ENCODE results near the gene UFL1.
"Not testable (repeated sequence)": the region's sequence is repeated elsewhere in the genome, so short reads cannot be mapped to it uniquely, and the experiment has no call there.

UFL1 gene

GRCh38 chr6:96521644-96522464 is at the start of gene UFL1:
Gene UFL1, plus strand, starts transcription at chr6:96521806. Its CDS starts 68 bp downstream, at chr6:96521874.
- H3K4me3 Mint-ChIP-seq = peak within 1 kb of the TSS; percentile 99 to 100
- no peaks in the 10 kb centered on the region for H3K9me3 Mint-ChIP-seq
- H3K4me1 Mint-ChIP-seq = peaks cover 7% of the 10 kb centered on the region in 2 donors
- ATAC-seq (replicated peaks) (peak; percentile 95 to 98), DNase-seq (peak; percentile 93)
- H3K36me3 Mint-ChIP-seq = peaks cover 11 to 14% of the 10 kb centered on the region in 2 donors
- no peaks in the 10 kb centered on the region for H3K27me3 Mint-ChIP-seq
- peak within 1 kb of the TSS; percentile 100 for H3K27ac Mint-ChIP-seq

- not testable (repeated sequence) for ATAC-seq (replicated peaks); H3K27ac Mint-ChIP-seq; H3K4me1 Mint-ChIP-seq; H3K4me3 Mint-ChIP-seq; H3K27me3 Mint-ChIP-seq; DNase-seq; H3K36me3 Mint-ChIP-seq
- peaks cover 4 to 21% of the 10 kb centered on the region in 2 donors for H3K9me3 Mint-ChIP-seq
Observed at GRCh38 chr6:96472291-96472690, 49.3 kb upstream of the UFL1 start.

GRCh38 chr6:96478695-96479094 is 42.9 kb upstream of the UFL1 start:
- no peaks in the 10 kb centered on the region for H3K27me3 Mint-ChIP-seq
- H3K9me3 Mint-ChIP-seq = peaks cover 14 to 24% of the 10 kb centered on the region in 2 donors
- no peak for ATAC-seq (replicated peaks)

GRCh38 chr6:96491926-96492325 is 29.7 kb upstream of the UFL1 start:
- Mint-ChIP-seq H3K4me3 (no peak overlapping the region), H3K4me1 (no peaks in the 10 kb centered on the region), H3K9me3 (peaks cover 17 to 29% of the 10 kb centered on the region in 2 donors), H3K27ac (no peak overlapping the region), H3K27me3 (no peaks in the 10 kb centered on the region), H3K36me3 (peaks cover 4 to 7% of the 10 kb centered on the region in 2 donors)
- ATAC-seq (replicated peaks) = no peak
- DNase-seq = no peak

More at GRCh38 chr6:96478695-96479094, 42.9 kb upstream of the UFL1 start:
- Mint-ChIP-seq H3K27ac (no peak overlapping the region), H3K4me1 (no peaks in the 10 kb centered on the region), H3K4me3 (no peak overlapping the region), H3K36me3 (no peaks in the 10 kb centered on the region)
- no peak for DNase-seq

GRCh38 chr6:96499781-96500180 is 21.8 kb upstream of the UFL1 start:
- Mint-ChIP-seq H3K4me3 (no peak overlapping the region), H3K27ac (no peak overlapping the region), H3K27me3 (no peaks in the 10 kb centered on the region), H3K9me3 (peaks cover 19 to 31% of the 10 kb centered on the region in 2 donors), H3K4me1 (peaks cover 2 to 6% of the 10 kb centered on the region in 2 donors), H3K36me3 (peaks cover 19 to 26% of the 10 kb centered on the region in 2 donors)
- no peak for ATAC-seq (replicated peaks)
- DNase-seq = no peak

- DNase-seq = no peak
- no peak for ATAC-seq (replicated peaks)
- H3K36me3 Mint-ChIP-seq = peaks cover 23 to 27% of the 10 kb centered on the region in 2 donors
- H3K4me1 Mint-ChIP-seq = peaks cover 2 to 6% of the 10 kb centered on the region in 2 donors
- no peaks in the 10 kb centered on the region for H3K27me3 Mint-ChIP-seq
- H3K9me3 Mint-ChIP-seq = peaks cover 14 to 15% of the 10 kb centered on the region in 2 donors
- H3K27ac Mint-ChIP-seq = no peak overlapping the region
- H3K4me3 Mint-ChIP-seq = no peak overlapping the region
Observed at GRCh38 chr6:96502915-96503314, 18.7 kb upstream of the UFL1 start.

GRCh38 chr6:96505363-96505762 is 16.2 kb upstream of the UFL1 start:
- Mint-ChIP-seq H3K36me3 (peaks cover 31 to 37% of the 10 kb centered on the region in 2 donors), H3K27ac (no peak overlapping the region), H3K27me3 (no peaks in the 10 kb centered on the region), H3K4me1 (peaks cover 2 to 3% of the 10 kb centered on the region in 2 donors), H3K9me3 (peaks cover 10 to 18% of the 10 kb centered on the region in 2 donors), H3K4me3 (no peak overlapping the region)
- DNase-seq (no peak), ATAC-seq (replicated peaks) (no peak)

- Mint-ChIP-seq H3K9me3 (peaks cover 4 to 20% of the 10 kb centered on the region in 2 donors), H3K27ac (no peak overlapping the region), H3K4me1 (no peaks in the 10 kb centered on the region), H3K36me3 (peaks cover 35 to 43% of the 10 kb centered on the region in 2 donors), H3K4me3 (no peak overlapping the region), H3K27me3 (no peaks in the 10 kb centered on the region)
- ATAC-seq (replicated peaks) (no peak), DNase-seq (no peak)
Observed at GRCh38 chr6:96509281-96509680, 12.3 kb upstream of the UFL1 start.

GRCh38 chr6:96520171-96521115 is 1.2 kb upstream of the UFL1 start:
- Mint-ChIP-seq H3K9me3 (no peaks in the 10 kb centered on the region), H3K36me3 (peaks cover 5 to 6% of the 10 kb centered on the region in 2 donors), H3K27me3 (no peaks in the 10 kb centered on the region), H3K27ac (peak overlapping the region; percentile 25), H3K4me1 (peaks cover 7% of the 10 kb centered on the region in 2 donors), H3K4me3 (peak overlapping the region; percentile 57 to 99)
- ATAC-seq (replicated peaks) = no peak
- no peak for DNase-seq

GRCh38 chr6:96521306-96521643 is 331 bp upstream of the UFL1 start:
- no peak for DNase-seq
- peaks cover 7% of the 10 kb centered on the region in 2 donors for H3K4me1 Mint-ChIP-seq
- peak in 1 of 2 donors; percentile 33 for ATAC-seq (replicated peaks)
- H3K4me3 Mint-ChIP-seq = peak overlapping the region; percentile 99 to 100
- peaks cover 9 to 12% of the 10 kb centered on the region in 2 donors for H3K36me3 Mint-ChIP-seq
- peak overlapping the region; percentile 100 for H3K27ac Mint-ChIP-seq
- H3K9me3 Mint-ChIP-seq = no peaks in the 10 kb centered on the region
- no peaks in the 10 kb centered on the region for H3K27me3 Mint-ChIP-seq

- DNase-seq (no peak), ATAC-seq (replicated peaks) (peak; percentile 18 to 24)
- no peaks in the 10 kb centered on the region for H3K9me3 Mint-ChIP-seq
Observed at GRCh38 chr6:96522465-96523009, 931 bp downstream of the UFL1 start.

GRCh38 chr6:96528193-96528592 is 6.6 kb downstream of the UFL1 start:
- peaks cover 42 to 55% of the 10 kb centered on the region in 2 donors for H3K36me3 Mint-ChIP-seq

More at GRCh38 chr6:96522465-96523009, 931 bp downstream of the UFL1 start:
- peak overlapping the region; percentile 100 for H3K27ac Mint-ChIP-seq
- no peaks in the 10 kb centered on the region for H3K27me3 Mint-ChIP-seq
- peaks cover 7% of the 10 kb centered on the region in 2 donors for H3K4me1 Mint-ChIP-seq
- H3K36me3 Mint-ChIP-seq = peaks cover 14 to 18% of the 10 kb centered on the region in 2 donors
- peak overlapping the region; percentile 99 to 100 for H3K4me3 Mint-ChIP-seq

GRCh38 chr6:96532399-96532798 is 10.8 kb downstream of the UFL1 start:
- no peaks in the 10 kb centered on the region for H3K27me3 Mint-ChIP-seq
- no peak overlapping the region for H3K4me3 Mint-ChIP-seq
- DNase-seq (no peak), ATAC-seq (replicated peaks) (peak; percentile 83 to 88)
- peaks cover 6 to 14% of the 10 kb centered on the region in 2 donors for H3K9me3 Mint-ChIP-seq
- H3K36me3 Mint-ChIP-seq = peaks cover 40 to 46% of the 10 kb centered on the region in 2 donors
- no peak overlapping the region for H3K27ac Mint-ChIP-seq
- H3K4me1 Mint-ChIP-seq = peaks cover 15 to 24% of the 10 kb centered on the region in 2 donors

More at GRCh38 chr6:96528193-96528592, 6.6 kb downstream of the UFL1 start:
- ATAC-seq (replicated peaks) (no peak), DNase-seq (no peak)
- Mint-ChIP-seq H3K9me3 (peaks cover 6 to 12% of the 10 kb centered on the region in 2 donors), H3K27ac (no peak overlapping the region), H3K4me3 (no peak overlapping the region), H3K4me1 (peaks cover 15 to 24% of the 10 kb centered on the region in 2 donors), H3K27me3 (no peaks in the 10 kb centered on the region)

GRCh38 chr6:96537726-96538125 is 16.1 kb downstream of the UFL1 start:
- Mint-ChIP-seq H3K36me3 (peaks cover 23 to 26% of the 10 kb centered on the region in 2 donors), H3K27ac (no peak overlapping the region), H3K27me3 (no peaks in the 10 kb centered on the region), H3K4me3 (no peak overlapping the region), H3K4me1 (peaks cover 0 to under 1% of the 10 kb centered on the region in 2 donors), H3K9me3 (peaks cover 0 to 3% of the 10 kb centered on the region in 2 donors)
- DNase-seq (no peak), ATAC-seq (replicated peaks) (no peak)
